DND-41 (cell line): ENCODE data around the gene NPRL2.

Experiments
- ATAC-seq: fragments of 200-7000 bp; cut with Tn5 transposase; 3 replicates; pipeline ENCODE4 v1.9.1; 2021; ENCODE audit warnings: low read depth; ENCODE audit not compliant: insufficient read depth
- DNase-seq: peaks from one replicate; pipeline ENCODE4 v3.0.0-alpha.2; 2020
- H2AFZ ChIP-seq: 2 replicates; pipeline ENCODE4 v1.6.0; 2012; ENCODE audit warnings: low read depth, low read length
- H3K27ac ChIP-seq: 2 replicates; pipeline ENCODE4 v1.5.1; 2012; ENCODE audit warnings: low read length, inconsistent platforms
- H3K27me3 ChIP-seq: fragments of 200-600 bp; sonication (generic); 2 replicates; pipeline ENCODE4 v1.6.0; 2012; ENCODE audit warnings: low read length, mild to moderate bottlenecking, inconsistent platforms; ENCODE audit not compliant: insufficient read depth, poor library complexity
- H3K36me3 ChIP-seq: 2 replicates; pipeline ENCODE4 v1.5.1; 2012; ENCODE audit warnings: low read length, inconsistent platforms; ENCODE audit not compliant: insufficient read depth
- H3K4me1 ChIP-seq: 2 replicates; pipeline ENCODE4 v1.5.1; 2012; ENCODE audit warnings: mild to moderate bottlenecking, low read length; ENCODE audit not compliant: insufficient read depth
- H3K4me2 ChIP-seq: 2 replicates; pipeline ENCODE4 v1.6.0; 2012; ENCODE audit warnings: mild to moderate bottlenecking, moderate library complexity, low read length, inconsistent platforms; ENCODE audit not compliant: insufficient read depth
- H3K4me3 ChIP-seq, 2 experiments: fragments of 200-600 bp in 1 of 2; shearing (Covaris generic) in 1 of 2; 2 replicates each; pipeline ENCODE4 v1.5.1; 2012 to 2016; ENCODE audit warnings: inconsistent platforms in 2 of 2, low read length in 2 of 2, mild to moderate bottlenecking in 2 of 2, low read depth in 1 of 2, moderate library complexity in 1 of 2
- H3K79me2 ChIP-seq: 2 replicates; pipeline ENCODE4 v1.6.0; 2012; ENCODE audit warnings: low read length, inconsistent platforms; ENCODE audit not compliant: insufficient read depth
- H3K9ac ChIP-seq: 2 replicates; pipeline ENCODE4 v1.6.0; 2012; ENCODE audit warnings: low read depth, mild to moderate bottlenecking, inconsistent platforms, low read length, moderate library complexity
- H3K9me3 ChIP-seq: 2 replicates; pipeline ENCODE4 v1.5.1; 2012; ENCODE audit warnings: low read length, moderate library complexity, mild to moderate bottlenecking, inconsistent platforms; ENCODE audit not compliant: insufficient read depth, severe bottlenecking
- H4K20me1 ChIP-seq: 2 replicates; pipeline ENCODE4 v1.6.0; 2012; ENCODE audit warnings: low read length; ENCODE audit not compliant: insufficient read depth
- EZH2 ChIP-seq: IDR thresholded peaks from 3 replicates; pipeline ENCODE4 v1.6.1; 2012; ENCODE audit warnings: borderline replicate concordance, low read depth, mild to moderate bottlenecking, moderate library complexity, low read length, inconsistent platforms; ENCODE audit not compliant: severe bottlenecking
- TF ChIP-seq, protein P1 (sequence below): IDR thresholded peaks from 2 replicates; pipeline ENCODE4 v1.5.1; 2012; ENCODE audit warnings: borderline replicate concordance, low read length, moderate library complexity, mild to moderate bottlenecking; ENCODE audit not compliant: poor library complexity, severe bottlenecking; ENCODE audit errors: extremely low read depth

Gene NPRL2

GRCh38 chr3:50341537-50341936 is 9.0 kb downstream of the NPRL2 start:
- peaks cover 23% of the 10 kb centered on the region for H3K79me2 ChIP-seq
- H3K27ac ChIP-seq = no peak overlapping the region
- peaks cover 4% of the 10 kb centered on the region; the same call in 1 of the 2 replicates for H3K36me3 ChIP-seq
- no peak overlapping the region for H3K4me2 ChIP-seq
- DNase-seq = no peak
- peaks cover 2% of the 10 kb centered on the region for H4K20me1 ChIP-seq
- peaks cover 28% of the 10 kb centered on the region for H3K4me1 ChIP-seq
- H3K4me3 ChIP-seq = no peak overlapping the region
- TF ChIP-seq EZH2 = no peak
- TF ChIP-seq, protein P1, sequence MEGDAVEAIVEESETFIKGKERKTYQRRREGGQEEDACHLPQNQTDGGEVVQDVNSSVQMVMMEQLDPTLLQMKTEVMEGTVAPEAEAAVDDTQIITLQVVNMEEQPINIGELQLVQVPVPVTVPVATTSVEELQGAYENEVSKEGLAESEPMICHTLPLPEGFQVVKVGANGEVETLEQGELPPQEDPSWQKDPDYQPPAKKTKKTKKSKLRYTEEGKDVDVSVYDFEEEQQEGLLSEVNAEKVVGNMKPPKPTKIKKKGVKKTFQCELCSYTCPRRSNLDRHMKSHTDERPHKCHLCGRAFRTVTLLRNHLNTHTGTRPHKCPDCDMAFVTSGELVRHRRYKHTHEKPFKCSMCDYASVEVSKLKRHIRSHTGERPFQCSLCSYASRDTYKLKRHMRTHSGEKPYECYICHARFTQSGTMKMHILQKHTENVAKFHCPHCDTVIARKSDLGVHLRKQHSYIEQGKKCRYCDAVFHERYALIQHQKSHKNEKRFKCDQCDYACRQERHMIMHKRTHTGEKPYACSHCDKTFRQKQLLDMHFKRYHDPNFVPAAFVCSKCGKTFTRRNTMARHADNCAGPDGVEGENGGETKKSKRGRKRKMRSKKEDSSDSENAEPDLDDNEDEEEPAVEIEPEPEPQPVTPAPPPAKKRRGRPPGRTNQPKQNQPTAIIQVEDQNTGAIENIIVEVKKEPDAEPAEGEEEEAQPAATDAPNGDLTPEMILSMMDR = no peak
- no peak for ATAC-seq
- no peak overlapping the region for H2AFZ ChIP-seq
- H3K27me3 ChIP-seq = peaks cover 4% of the 10 kb centered on the region
- H3K9ac ChIP-seq = no peak overlapping the region
- no peaks in the 10 kb centered on the region for H3K9me3 ChIP-seq

GRCh38 chr3:50340448-50341329 is 9.9 kb downstream of the NPRL2 start, which contains the start of gene RASSF1:
Gene RASSF1 (minus strand): TSS chr3:50340836. CDS start chr3:50340805, 31 bp downstream.
- Histone ChIP-seq H3K4me2 (peak within 1 kb of the TSS; percentile 57), H3K9me3 (no peaks in the 10 kb centered on the region), H3K79me2 (peaks cover 32% of the 10 kb centered on the region), H3K4me1 (peaks cover 36% of the 10 kb centered on the region), H3K27ac (no peak within 1 kb of the TSS), H2AFZ (peak within 1 kb of the TSS; percentile 36; the same call in 1 of the 2 replicates), H3K9ac (peak within 1 kb of the TSS; percentile 46), H3K4me3 (peak within 1 kb of the TSS in 1 of 2 experiments; percentile 49; a peak in 2 of 4 replicates), H4K20me1 (peaks cover 11% of the 10 kb centered on the region), H3K36me3 (peaks cover 11% of the 10 kb centered on the region; the same call in 1 of the 2 replicates), H3K27me3 (peaks cover 4% of the 10 kb centered on the region)
- peak; percentile 51 for DNase-seq
- 0 out of 3 replicates have a peak, but pooled peaks have one; percentile 6 for ATAC-seq
- TF ChIP-seq, protein P1 = no peak
- TF ChIP-seq EZH2 = peak; percentile 53

DNA sequence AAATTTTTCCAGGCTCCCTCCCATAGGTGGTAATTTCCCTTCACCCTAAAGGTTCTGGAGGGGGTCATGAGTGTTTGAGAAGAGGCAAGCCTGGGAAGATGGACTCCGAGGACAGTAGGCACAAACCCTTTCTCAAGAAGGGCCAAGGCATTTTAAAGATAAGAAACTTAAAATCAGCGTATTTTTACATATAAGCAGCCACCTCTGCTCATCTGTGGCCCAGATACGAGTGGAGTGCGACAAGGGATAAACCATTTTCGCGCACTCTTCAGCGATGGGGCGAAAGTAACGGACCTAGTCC is 10.5 kb downstream of the NPRL2 start:
- H3K4me1 ChIP-seq = peaks cover 42% of the 10 kb centered on the region
- peaks cover 16% of the 10 kb centered on the region for H4K20me1 ChIP-seq
- ATAC-seq (no peak), DNase-seq (no peak)
- TF ChIP-seq EZH2 = no peak
- TF ChIP-seq, protein P1 = no peak
- peaks cover 37% of the 10 kb centered on the region for H3K79me2 ChIP-seq
- H3K4me2 ChIP-seq = peak overlapping the region; percentile 57
- H2AFZ ChIP-seq = 0 out of 2 replicates have a peak overlapping the region, but pooled peaks have one; percentile 36
- peaks cover 16% of the 10 kb centered on the region; the same call in 1 of the 2 replicates for H3K36me3 ChIP-seq
- H3K27me3 ChIP-seq = peaks cover 4% of the 10 kb centered on the region
- peak overlapping the region in 1 of 2 experiments; percentile 49; a peak in 2 of 4 replicates for H3K4me3 ChIP-seq
- H3K9me3 ChIP-seq = no peaks in the 10 kb centered on the region
- no peak overlapping the region for H3K27ac ChIP-seq
- H3K9ac ChIP-seq = peak overlapping the region; percentile 46
